Adrenal gland (tissue), 12 donors: ENCODE measurements around the gene BRD8. TPM values are rescaled to one million over a fixed set of nuclear protein-coding genes. Genes with fewer than 3 reads are reported as not detected.

Experiments used
- DNase-seq, 7 donors: peaks; one replicate each; pipeline ENCODE4 v3.0.0-alpha.2; 2019 to 2020
- H3K27ac ChIP-seq, 5 donors: fragments of 200-600 bp; sonication (generic) in 4 of 5; 1 replicate in 3 of 5; 2 replicates in 2 of 5; pipeline versions ENCODE4 v1.5.1 to v1.8.0; 2016 to 2020; ENCODE audit warnings: mild to moderate bottlenecking in 1 of 5
- H3K27me3 ChIP-seq: fragments of 200-600 bp; 2 replicates; pipeline ENCODE4 v1.8.0; 2021
- H3K36me3 ChIP-seq, 2 donors: fragments of 200-600 bp; replicated peaks in 1 of 2; 1 replicate in 1 of 2; 2 replicates in 1 of 2; pipeline versions ENCODE4 v1.5.1 to v1.8.0; 2018 to 2022
- H3K4me1 ChIP-seq, 2 donors: fragments of 200-600 bp; replicated peaks in 1 of 2; 1 replicate in 1 of 2; 2 replicates in 1 of 2; pipeline versions ENCODE4 v1.5.1 to v1.8.0; 2018 to 2021
- H3K4me3 ChIP-seq, 4 donors: fragments of 200-600 bp; sonication (generic) in 3 of 4; one replicate each; pipeline ENCODE4 v1.5.1; 2016 to 2018
- H3K9me3 ChIP-seq, 3 donors: fragments of 200-600 bp; sonication (generic) in 1 of 3; replicated peaks in 1 of 3; 1 replicate in 2 of 3; 2 replicates in 1 of 3; pipeline versions ENCODE4 v1.5.1 to v1.8.0; 2016 to 2021
- CTCF ChIP-seq, 6 experiments: fragments of 450-650 bp in 4 of 6; fragments of 200-600 bp in 2 of 6; sonication (generic) in 1 of 6; IDR thresholded peaks; 1 replicate in 5 of 6; 2 replicates in 1 of 6; pipeline versions ENCODE4 v1.5.1 to v1.8.0; 2016 to 2021; ENCODE audit warnings: antibody characterized with exemption in 6 of 6, mild to moderate bottlenecking in 2 of 6, moderate library complexity in 1 of 6
- POLR2A ChIP-seq, 2 donors: fragments of 450-650 bp; IDR thresholded peaks; one replicate each; pipeline ENCODE4 v1.6.1; 2017; ENCODE audit warnings: antibody characterized with exemption in 2 of 2, mild to moderate bottlenecking in 2 of 2, moderate library complexity in 1 of 2
- WGBS, 4 donors: extraction: QIAGEN DNeasy Blood & Tissue Kit in 2 of 4; methylation state at CpG; one replicate each; pipeline versions ENCODE4 v1.1.5 to v1.1.7; 2013 to 2017; 5-methylcytosine and 5-hydroxymethylcytosine counted together
- intact Hi-C, 2 donors: fragments of 100-400 bp; cut with DNase I; formaldehyde crosslinking; loops; one replicate each; pipeline versions ENCODE4 v1.14.1 to v1.15.0; 2022 to 2023
- polyA plus RNA-seq, 3 donors: library from polyadenylated mRNA; stranded (reverse); fragments of 200-250 nt in 2 of 3; fragments of 350-450 nt in 1 of 3; fragmentation: Illumina TruSeq in 1 of 3; extraction: RNeasy Lipid Tissue Mini Kit (QIAGEN cat#74804) in 1 of 3; gene quantifications; one replicate each; pipeline ENCODE4 v1.2.3, GENCODE V29; 2013 to 2014
- total RNA-seq, 9 donors: library from RNA; depleted of rRNA in 4 of 9; stranded (reverse); fragments of >200 nt in 4 of 9; fragments of 120-200 nt in 1 of 9; fragmentation: NEBNext Ultra II Directional in 1 of 9; extraction: Animal tissue kit (Norgen Biotek cat#: 25700) in 1 of 9; gene quantifications; one replicate each; pipeline versions ENCODE4 v1.1.0 to v1.2.4, GENCODE V29; 2013 to 2023
- donor health status: healthy with polysubstance abuse.
- donor health status: Bipolar disorder and iron deficiency.
- donor health status: DM: yes; HTN: yes; CAD: no.
- donor health status: DM: no; HTN: no; CAD: no.
- donor health status: DM: no; HTN: no; CAD: no.
- donor health status: DM: yes; HTN: yes; CAD: no.

BRD8 gene
- total and polyA plus RNA-seq, 12 donors: 16.4 to 74.9 (median 46.9) TPM

GRCh38 chr5:138179277-138179857, 937 bp upstream of the BRD8 start:
- H3K4me3 ChIP-seq: peak overlapping the region in 2 of 4 donors; percentile 77 to 94
- no peaks in the 10 kb centered on the region for H3K9me3 ChIP-seq
- peaks cover 10 to 14% of the 10 kb centered on the region in 2 donors for H3K4me1 ChIP-seq
- TF ChIP-seq POLR2A (IDR thresholded peaks at IDR 0.05): no peak
- no peak for TF ChIP-seq CTCF (IDR thresholded peaks at IDR 0.05)
- intact Hi-C loops: no loop called here
- 1 to 2% (median 2%) methylated on average over 17 to 23 of the region's 23 CpGs for WGBS, 4 donors
- peaks cover 0 to 20% of the 10 kb centered on the region in 2 donors for H3K36me3 ChIP-seq
- no peaks in the 10 kb centered on the region for H3K27me3 ChIP-seq
- H3K27ac ChIP-seq: peak overlapping the region in 1 of 5 donors; percentile 93
- no peak for DNase-seq

GRCh38 chr5:138177941-138178515, 402 bp downstream of the BRD8 start:
- 0 to 2% (median 0%) methylated on average over 13 to 16 of the region's 16 CpGs for WGBS, 4 donors
- no peaks in the 10 kb centered on the region for H3K27me3 ChIP-seq
- peak overlapping the region; percentile 66 to 93 (median 82) for H3K27ac ChIP-seq
- intact Hi-C loops: no loop called here
- no peaks in the 10 kb centered on the region for H3K9me3 ChIP-seq
- TF ChIP-seq POLR2A (IDR thresholded peaks at IDR 0.05): no peak
- no peak for TF ChIP-seq CTCF (IDR thresholded peaks at IDR 0.05)
- H3K4me1 ChIP-seq: peaks cover 10 to 14% of the 10 kb centered on the region in 2 donors
- peak in 6 of 7 donors; percentile 19 to 61 (median 41) for DNase-seq
- H3K36me3 ChIP-seq: peaks cover 0 to 31% of the 10 kb centered on the region in 2 donors
- H3K4me3 ChIP-seq: peak overlapping the region; percentile 35 to 94 (median 84)

- no peak for DNase-seq
- Histone ChIP-seq H3K4me1 (no peaks in the 10 kb centered on the region), H3K27ac (no peak overlapping the region), H3K36me3 (peaks cover 0 to 95% of the 10 kb centered on the region in 2 donors), H3K4me3 (no peak overlapping the region), H3K9me3 (no peaks in the 10 kb centered on the region), H3K27me3 (no peaks in the 10 kb centered on the region)
- intact Hi-C loops: no loop called here
- no peak for TF ChIP-seq CTCF (IDR thresholded peaks at IDR 0.05)
- TF ChIP-seq POLR2A (IDR thresholded peaks at IDR 0.05): no peak
Measured at GRCh38 chr5:138170299-138170698, 8.1 kb downstream of the BRD8 start.

GRCh38 chr5:138169124-138169523, 9.3 kb downstream of the BRD8 start:
- no peak overlapping the region for H3K4me3 ChIP-seq
- TF ChIP-seq POLR2A (IDR thresholded peaks at IDR 0.05) (no peak), CTCF (IDR thresholded peaks at IDR 0.05) (no peak)
- no peaks in the 10 kb centered on the region for H3K27me3 ChIP-seq
- peaks cover 0 to 98% of the 10 kb centered on the region in 2 donors for H3K36me3 ChIP-seq
- no peak for DNase-seq
- no peak overlapping the region for H3K27ac ChIP-seq
- no peaks in the 10 kb centered on the region for H3K9me3 ChIP-seq
- intact Hi-C loops: no loop called here
- 89 to 97% (median 92%) methylated on average over 5 of the region's 5 CpGs for WGBS, 4 donors
- H3K4me1 ChIP-seq: no peaks in the 10 kb centered on the region
